Vagina (tissue), 2 donors: Measurements from ENCODE around the gene SMPD3.

Experiments
- CTCF ChIP-seq, 3 experiments: fragments of 450-650 bp in 2 of 3; fragments of 200-600 bp in 1 of 3; sonication (generic) in 1 of 3; IDR thresholded peaks; one replicate each; pipeline ENCODE4 v1.5.1; 2017 to 2019; ENCODE audit warnings: antibody characterized with exemption in 3 of 3, mild to moderate bottlenecking in 2 of 3, moderate library complexity in 2 of 3
- POLR2A ChIP-seq, 2 donors: fragments of 450-650 bp; IDR thresholded peaks; one replicate each; pipeline ENCODE4 v1.6.1; 2017; ENCODE audit warnings: antibody characterized with exemption in 2 of 2, mild to moderate bottlenecking in 2 of 2, moderate library complexity in 2 of 2
- POLR2AphosphoS5 ChIP-seq, 2 donors: sonication (generic); formaldehyde crosslinking; IDR thresholded peaks; one replicate each; pipeline ENCODE4 v1.9.0; 2017; ENCODE audit warnings: antibody characterized with exemption in 2 of 2, mild to moderate bottlenecking in 2 of 2, low read depth in 1 of 2; ENCODE audit not compliant: insufficient read depth in 1 of 2

- TF ChIP-seq POLR2AphosphoS5 (IDR thresholded peaks at IDR 0.05; ENCODE audit: insufficient read depth in 1 of 2, low read depth in 1 of 2) (no peak), CTCF (IDR thresholded peaks at IDR 0.05) (no peak), POLR2A (IDR thresholded peaks at IDR 0.05) (no peak)
These were observed 11.8 kb upstream of the SMPD3 start for GRCh38 chr16:68460067-68460466.
